Activated T-cell treated with anti-CD3 and anti-CD28 coated beads, Interleukin-2, amount 50 U/mL, for 4 hours (primary cell): ENCODE data around the gene NDRG3. TPM values are rescaled to one million over a fixed set of nuclear protein-coding genes. Genes with fewer than 3 reads are reported as not detected.

ENCODE experiments used
- ATAC-seq, 2 donors: fragments of 200-7000 bp; cut with Tn5 transposase; one replicate each; pipeline ENCODE4 v1.10.0; 2021
- DNase-seq: peaks from one replicate; pipeline ENCODE4 v3.0.0-alpha.2; 2020
- H3K27me3 Mint-ChIP-seq: one replicate; pipeline ENCODE4 v1.8.0; 2021; ENCODE audit warnings: low read depth, mixed read lengths
- H3K36me3 Mint-ChIP-seq: one replicate; pipeline ENCODE4 v1.8.0; 2022; ENCODE audit warnings: mixed read lengths; ENCODE audit not compliant: insufficient read depth
- H3K4me1 Mint-ChIP-seq: one replicate; pipeline ENCODE4 v1.8.0; 2021; ENCODE audit warnings: low read depth, mixed read lengths
- H3K4me3 Mint-ChIP-seq: one replicate; pipeline ENCODE4 v1.8.0; 2021; ENCODE audit warnings: mild to moderate bottlenecking, moderate library complexity, mixed read lengths
- H3K9me3 Mint-ChIP-seq: one replicate; pipeline ENCODE4 v1.8.0; 2021; ENCODE audit warnings: mixed read lengths
- total RNA-seq, 3 donors: library from RNA; stranded (reverse); gene quantifications; one replicate each; pipeline ENCODE4 v1.2.1, GENCODE V29; 2021

Gene NDRG3
- total RNA-seq, 3 donors from 2014 or later, result 10.4 to 11.8 (median 11.4) TPM

- no peak overlapping the region for H3K4me3 Mint-ChIP-seq
- no peaks in the 10 kb centered on the region for H3K9me3 Mint-ChIP-seq
- H3K4me1 Mint-ChIP-seq, result peaks cover 11% of the 10 kb centered on the region
- no peak for ATAC-seq
- no peaks in the 10 kb centered on the region for H3K36me3 Mint-ChIP-seq
- H3K27me3 Mint-ChIP-seq, result no peaks in the 10 kb centered on the region
- no peak for DNase-seq
These were observed 29.9 kb upstream of the NDRG3 start for GRCh38 chr20:36775826-36776225.

DNA sequence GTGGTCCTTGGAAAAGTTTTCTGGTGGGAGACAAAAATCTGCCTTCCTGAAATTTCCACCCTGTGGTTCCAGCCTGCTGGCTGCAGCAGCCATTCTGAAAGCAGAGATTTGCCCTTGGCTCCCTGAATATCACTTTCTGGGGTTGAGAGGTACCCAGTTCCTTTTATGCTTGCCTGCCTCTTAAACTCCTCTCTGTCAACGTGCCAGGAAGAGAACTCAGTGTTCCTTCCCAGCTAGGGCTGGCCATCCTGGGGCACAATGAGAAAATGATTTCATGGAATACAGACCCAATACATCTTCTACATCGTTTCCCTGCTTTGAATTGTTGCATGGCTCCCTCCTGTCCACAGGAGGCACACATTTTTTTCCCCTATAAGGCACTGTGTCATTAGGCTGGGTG lies 29.3 kb upstream of the NDRG3 start:
- Mint-ChIP-seq H3K27me3 (no peaks in the 10 kb centered on the region), H3K4me1 (peaks cover 11% of the 10 kb centered on the region), H3K9me3 (no peaks in the 10 kb centered on the region), H3K36me3 (no peaks in the 10 kb centered on the region), H3K4me3 (peak overlapping the region; percentile 87)
- DNase-seq, result no peak
- ATAC-seq, result no peak

- peak; percentile 88 to 89 for ATAC-seq
These were observed 27.9 kb upstream of the NDRG3 start, which contains the start of gene DSN1 for GRCh38 chr20:36773597-36774390. DSN1 (minus strand) TSS chr20:36773763; CDS start chr20:36771458, 2,305 bp downstream.

DNA sequence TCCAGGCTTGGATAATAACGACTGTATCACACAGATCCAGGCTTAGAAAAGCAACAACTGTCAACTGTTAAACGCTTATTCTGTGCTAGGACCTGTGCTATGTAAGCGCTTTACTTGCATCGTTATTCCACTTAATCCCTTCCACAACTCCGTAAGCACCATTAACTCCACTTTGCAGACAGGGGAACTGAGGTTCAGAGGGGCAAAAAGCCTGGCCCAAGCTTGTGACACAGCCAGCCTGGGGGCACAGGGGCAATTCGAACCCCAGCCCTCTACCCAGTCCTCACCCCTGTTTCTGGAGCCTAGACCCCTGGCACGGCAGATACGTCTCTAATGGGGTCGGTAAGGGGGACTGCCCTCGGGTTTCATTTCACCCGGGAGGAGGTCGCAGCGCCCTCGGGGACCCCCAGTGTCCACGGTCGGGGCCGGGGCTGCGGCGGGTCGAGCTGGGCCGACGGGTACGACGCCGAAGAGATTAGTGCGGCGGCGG lies 27.3 kb upstream of the NDRG3 start:
- Mint-ChIP-seq H3K4me1 (peaks cover 11% of the 10 kb centered on the region), H3K4me3 (peak overlapping the region; percentile 87), H3K36me3 (no peaks in the 10 kb centered on the region), H3K9me3 (no peaks in the 10 kb centered on the region), H3K27me3 (no peaks in the 10 kb centered on the region)
- no peak for DNase-seq
- peak; percentile 38 to 49 for ATAC-seq

More at GRCh38 chr20:36773597-36774390, 27.9 kb upstream of the NDRG3 start, which contains the start of gene DSN1:
- Mint-ChIP-seq H3K27me3 (no peaks in the 10 kb centered on the region), H3K9me3 (no peaks in the 10 kb centered on the region), H3K4me3 (peak within 1 kb of the TSS; percentile 87), H3K4me1 (peaks cover 11% of the 10 kb centered on the region), H3K36me3 (no peaks in the 10 kb centered on the region)
- peak; percentile 98 for DNase-seq

- Mint-ChIP-seq H3K27me3 (no peaks in the 10 kb centered on the region), H3K4me1 (peaks cover 11% of the 10 kb centered on the region), H3K9me3 (no peaks in the 10 kb centered on the region), H3K36me3 (no peaks in the 10 kb centered on the region), H3K4me3 (no peak overlapping the region)
- ATAC-seq (no peak), DNase-seq (no peak)
These were observed 24.8 kb upstream of the NDRG3 start for GRCh38 chr20:36770680-36771079.

- Mint-ChIP-seq H3K36me3 (no peaks in the 10 kb centered on the region), H3K4me1 (peaks cover 9% of the 10 kb centered on the region), H3K27me3 (no peaks in the 10 kb centered on the region), H3K9me3 (no peaks in the 10 kb centered on the region), H3K4me3 (no peak overlapping the region)
- no peak for DNase-seq
- ATAC-seq, result no peak
These were observed 23.0 kb upstream of the NDRG3 start for GRCh38 chr20:36768768-36769430.

- H3K4me1 Mint-ChIP-seq, result peaks cover 5% of the 10 kb centered on the region
- no peaks in the 10 kb centered on the region for H3K27me3 Mint-ChIP-seq
- H3K36me3 Mint-ChIP-seq, result peaks cover 6% of the 10 kb centered on the region
- ATAC-seq (no peak), DNase-seq (no peak)
- H3K4me3 Mint-ChIP-seq, result no peak overlapping the region
- H3K9me3 Mint-ChIP-seq, result no peaks in the 10 kb centered on the region
These were observed 15.2 kb upstream of the NDRG3 start for GRCh38 chr20:36761125-36761524.

GRCh38 chr20:36760647-36761046 lies 14.8 kb upstream of the NDRG3 start:
- ATAC-seq (no peak), DNase-seq (no peak)
- no peaks in the 10 kb centered on the region for H3K9me3 Mint-ChIP-seq
- H3K27me3 Mint-ChIP-seq, result no peaks in the 10 kb centered on the region
- H3K36me3 Mint-ChIP-seq, result peaks cover 6% of the 10 kb centered on the region
- H3K4me1 Mint-ChIP-seq, result peaks cover 5% of the 10 kb centered on the region
- H3K4me3 Mint-ChIP-seq, result no peak overlapping the region

DNA sequence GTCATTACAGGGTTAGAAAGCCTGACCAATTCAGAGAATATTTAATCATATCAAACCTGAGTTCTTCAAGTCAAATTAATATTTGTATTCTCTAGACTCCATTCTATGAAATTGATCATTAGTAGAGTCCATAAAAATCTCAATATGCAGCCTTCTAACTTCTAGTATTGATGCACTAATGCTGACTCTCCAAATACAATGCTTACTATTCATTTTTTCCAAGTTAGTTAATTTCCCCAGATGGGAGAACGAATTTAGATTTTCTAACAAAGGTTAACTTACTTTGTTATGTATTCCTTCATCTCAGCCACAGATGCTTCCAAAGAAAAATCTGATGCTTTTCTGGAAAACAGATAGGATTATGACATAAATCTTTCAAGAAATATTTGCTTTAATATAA lies 12.4 kb upstream of the NDRG3 start:
- H3K4me3 Mint-ChIP-seq, result no peak overlapping the region
- no peak for DNase-seq
- no peaks in the 10 kb centered on the region for H3K27me3 Mint-ChIP-seq
- peaks cover 11% of the 10 kb centered on the region for H3K36me3 Mint-ChIP-seq
- H3K4me1 Mint-ChIP-seq, result peaks cover 5% of the 10 kb centered on the region
- no peaks in the 10 kb centered on the region for H3K9me3 Mint-ChIP-seq
- ATAC-seq, result no peak

DNA sequence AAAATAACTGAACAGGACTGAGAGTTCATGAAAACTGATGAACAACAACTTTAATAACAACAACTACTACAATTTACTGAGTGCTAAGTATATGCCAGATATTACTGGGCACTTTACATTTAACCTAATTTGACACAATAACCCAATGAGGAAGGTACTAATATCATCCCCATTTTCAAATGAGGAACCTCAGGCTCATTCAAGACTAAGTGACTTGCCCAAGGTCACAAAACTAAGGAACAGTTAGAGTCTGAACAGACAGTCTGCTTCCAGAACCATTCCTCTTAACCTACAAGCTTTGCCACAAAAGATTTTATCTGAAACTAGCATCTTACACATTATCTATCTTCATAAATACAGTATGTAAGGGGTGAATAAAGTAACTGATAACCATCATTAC lies 10.6 kb upstream of the NDRG3 start:
- no peak overlapping the region for H3K4me3 Mint-ChIP-seq
- peaks cover 14% of the 10 kb centered on the region for H3K36me3 Mint-ChIP-seq
- H3K4me1 Mint-ChIP-seq, result peaks cover 5% of the 10 kb centered on the region
- no peaks in the 10 kb centered on the region for H3K9me3 Mint-ChIP-seq
- DNase-seq, result no peak
- no peaks in the 10 kb centered on the region for H3K27me3 Mint-ChIP-seq
- ATAC-seq, result no peak

GRCh38 chr20:36754656-36755222 lies 8.8 kb upstream of the NDRG3 start:
- DNase-seq, result peak; percentile 31
- peak; percentile 57 to 65 for ATAC-seq
- Mint-ChIP-seq H3K4me3 (no peak overlapping the region), H3K27me3 (no peaks in the 10 kb centered on the region), H3K9me3 (no peaks in the 10 kb centered on the region), H3K4me1 (peaks cover 5% of the 10 kb centered on the region), H3K36me3 (peaks cover 14% of the 10 kb centered on the region)

- DNase-seq (no peak), ATAC-seq (no peak)
- no peaks in the 10 kb centered on the region for H3K9me3 Mint-ChIP-seq
- H3K4me1 Mint-ChIP-seq, result peaks cover 2% of the 10 kb centered on the region
- H3K4me3 Mint-ChIP-seq, result no peak overlapping the region
- peaks cover 11% of the 10 kb centered on the region for H3K36me3 Mint-ChIP-seq
- no peaks in the 10 kb centered on the region for H3K27me3 Mint-ChIP-seq
These were observed 6.7 kb upstream of the NDRG3 start for GRCh38 chr20:36752582-36752981.

- peak in 1 of 2 donors; percentile 59 for ATAC-seq
- no peak for DNase-seq
These were observed 510 bp downstream of the NDRG3 start for GRCh38 chr20:36745234-36745926.

DNA sequence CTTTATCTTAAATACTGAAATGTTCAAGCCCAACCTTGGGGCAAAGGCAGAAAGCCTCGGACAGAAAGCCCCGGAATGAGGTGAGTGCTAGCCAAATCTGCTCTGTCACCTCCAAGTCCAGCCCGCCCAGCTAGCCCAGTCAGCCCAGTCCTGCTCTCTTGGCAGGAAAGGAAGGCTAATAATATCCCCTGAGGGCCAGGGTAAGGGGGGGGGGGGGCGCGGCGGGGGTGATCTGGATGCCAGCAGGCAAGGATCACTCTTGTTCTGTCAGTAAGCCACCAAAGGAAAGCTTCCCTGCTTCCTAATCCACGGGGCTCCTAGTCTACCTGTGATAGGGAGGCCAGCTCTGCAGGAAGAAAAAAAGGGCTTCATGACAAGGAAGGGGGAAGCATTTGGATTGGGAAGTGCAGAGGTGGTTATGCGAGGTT lies 1.1 kb downstream of the NDRG3 start:
- no peaks in the 10 kb centered on the region for H3K36me3 Mint-ChIP-seq
- no peak for DNase-seq
- H3K27me3 Mint-ChIP-seq, result no peaks in the 10 kb centered on the region
- no peaks in the 10 kb centered on the region for H3K9me3 Mint-ChIP-seq
- peak overlapping the region; percentile 89 for H3K4me3 Mint-ChIP-seq
- no peak for ATAC-seq
- H3K4me1 Mint-ChIP-seq, result peaks cover 26% of the 10 kb centered on the region

More at GRCh38 chr20:36745234-36745926, 510 bp downstream of the NDRG3 start:
- no peaks in the 10 kb centered on the region for H3K36me3 Mint-ChIP-seq
- H3K4me1 Mint-ChIP-seq, result peaks cover 26% of the 10 kb centered on the region
- peak overlapping the region; percentile 89 for H3K4me3 Mint-ChIP-seq
- no peaks in the 10 kb centered on the region for H3K27me3 Mint-ChIP-seq
- no peaks in the 10 kb centered on the region for H3K9me3 Mint-ChIP-seq
